HCT116 (cell line): ENCODE results near the gene DCAF6. TPM values are rescaled to one million over a fixed set of nuclear protein-coding genes. Genes with fewer than 3 reads are reported as not detected.

Experiments
- ATAC-seq: fragments of 200-7000 bp; cut with Tn5 transposase; 2 replicates; pipeline ENCODE4 v1.9.1; 2020; ENCODE audit warnings: mild to moderate bottlenecking, moderate library complexity
- BruUV-seq: library from RNA; stranded (reverse); fragments of 400-500 nt; replicated peaks from 2 replicates; lab custom pipeline; 2021; lab: Mats Ljungman, UMichigan
- CTCF ChIA-PET: fragments of 300-600 bp; sonication (Branson Sonifier 250); formaldehyde crosslinking; loops from one replicate; lab custom pipeline; 2021; ENCODE audit warnings: antibody characterized with exemption; lab: Charles Lee
- POLR2A ChIA-PET: fragments of 300-600, 350-600 bp; sonication (Branson Sonifier 250); formaldehyde crosslinking; loops from one replicate; lab custom pipeline; 2021; ENCODE audit warnings: antibody characterized with exemption; lab: Charles Lee
- RAD21 ChIA-PET, 2 experiments: fragments of 300-600 bp; sonication (Branson Sonifier 250); formaldehyde crosslinking; loops; one replicate each; lab custom pipeline; 2023; ENCODE audit warnings: low total read pairs in 2 of 2; ENCODE audit not compliant: uncharacterized antibody in 2 of 2, unreplicated experiment in 2 of 2, low non-redundant PET in 1 of 2; lab: Charles Lee
- DNase-seq: peaks from one replicate; pipeline ENCODE4 v3.0.0-alpha.2; 2010; ENCODE audit warnings: low read depth, low spot score
- H2AFZ ChIP-seq: fragments of 200-600 bp; shearing (Covaris generic), sonication (generic); 2 replicates; pipeline ENCODE4 v1.6.1; 2017; ENCODE audit warnings: low read depth, mixed run types, mixed read lengths, antibody characterized with exemption, low read length; ENCODE audit not compliant: poor library complexity, severe bottlenecking
- H3K27ac ChIP-seq: 2 replicates; pipeline ENCODE4 v1.5.1; 2012; ENCODE audit warnings: low read depth, low read length
- H3K27me3 ChIP-seq: fragments of 200-600 bp; sonication (generic); 2 replicates; pipeline ENCODE4 v1.6.1; 2016; ENCODE audit warnings: mixed run types, low read length, mixed read lengths; ENCODE audit not compliant: insufficient read depth
- H3K36me3 ChIP-seq, 2 experiments: fragments of 200-500 bp in 1 of 2; fragments of 200-600 bp in 1 of 2; sonication (Bioruptor generic) in 1 of 2; sonication (generic) in 1 of 2; 2 replicates each; pipeline versions ENCODE4 v1.5.1 to v1.6.1; 2014 to 2016; ENCODE audit warnings: low read length in 2 of 2, inconsistent platforms in 1 of 2, mixed read lengths in 1 of 2, mixed run types in 1 of 2; ENCODE audit not compliant: insufficient read depth in 2 of 2, control insufficient read depth in 1 of 2
- H3K4me1 ChIP-seq, 2 experiments: fragments of 200-600 bp in 1 of 2; sonication (generic) in 1 of 2; 2 replicates each; pipeline versions ENCODE4 v1.5.1 to v1.6.1; 2012 to 2017; ENCODE audit warnings: low read length in 2 of 2, inconsistent platforms in 1 of 2, mild to moderate bottlenecking in 1 of 2, mixed read lengths in 1 of 2, mixed run types in 1 of 2, moderate library complexity in 1 of 2; ENCODE audit not compliant: insufficient read depth in 2 of 2, control insufficient read depth in 1 of 2
- H3K4me2 ChIP-seq: fragments of 200-600 bp; sonication (generic); 2 replicates; pipeline ENCODE4 v1.6.1; 2017; ENCODE audit warnings: mixed run types, low read length, mixed read lengths
- H3K4me3 ChIP-seq, 2 experiments: fragments of 200-600 bp in 1 of 2; sonication (generic) in 1 of 2; replicated peaks in 1 of 2; 2 replicates each; pipeline ENCODE4 v1.5.1; 2011 to 2016; ENCODE audit warnings: low read length in 2 of 2, control low read depth in 1 of 2, low read depth in 1 of 2, mild to moderate bottlenecking in 1 of 2, mixed read lengths in 1 of 2, mixed run types in 1 of 2
- H3K79me2 ChIP-seq: fragments of 200-600 bp; sonication (generic); 2 replicates; pipeline ENCODE4 v1.6.1; 2017; ENCODE audit warnings: mild to moderate bottlenecking, mixed run types, low read length, moderate library complexity, mixed read lengths; ENCODE audit not compliant: insufficient read depth
- H3K9ac ChIP-seq: fragments of 200-600 bp; sonication (generic); 2 replicates; pipeline ENCODE4 v1.6.1; 2016; ENCODE audit warnings: low read length, mixed read lengths
- H3K9me2 ChIP-seq: fragments of 200-600 bp; sonication (generic), shearing (Covaris generic); 2 replicates; pipeline ENCODE4 v1.6.1; 2017; ENCODE audit warnings: mixed run types, mild to moderate bottlenecking, moderate library complexity; ENCODE audit not compliant: insufficient read depth
- H3K9me3 ChIP-seq, 2 experiments: fragments of 200-500 bp in 1 of 2; fragments of 200-600 bp in 1 of 2; sonication (Bioruptor generic) in 1 of 2; sonication (generic) in 1 of 2; 2 replicates each; pipeline ENCODE4 v1.6.1; 2014 to 2017; ENCODE audit warnings: low read length in 2 of 2, mixed read lengths in 2 of 2, inconsistent platforms in 1 of 2, low read depth in 1 of 2, mild to moderate bottlenecking in 1 of 2, mixed run types in 1 of 2, moderate library complexity in 1 of 2; ENCODE audit not compliant: control insufficient read depth in 1 of 2, insufficient read depth in 1 of 2
- H4K20me1 ChIP-seq: fragments of 200-600 bp; sonication (generic), shearing (Covaris generic); 2 replicates; pipeline ENCODE4 v1.6.1; 2017; ENCODE audit warnings: mixed run types, mild to moderate bottlenecking, moderate library complexity; ENCODE audit not compliant: insufficient read depth
- CEBPB ChIP-seq: IDR thresholded peaks from 2 replicates; pipeline ENCODE4 v1.6.1; 2012; ENCODE audit warnings: low read depth
- ELF1 ChIP-seq: IDR thresholded peaks from 2 replicates; pipeline ENCODE4 v1.6.1; 2012; ENCODE audit warnings: low read depth, borderline replicate concordance
- FOSL1 ChIP-seq: IDR thresholded peaks from 2 replicates; pipeline ENCODE4 v1.6.1; 2012; ENCODE audit warnings: low read depth
- POLR2AphosphoS5 ChIP-seq: IDR thresholded peaks from 2 replicates; pipeline ENCODE4 v1.6.1; 2011; ENCODE audit warnings: mild to moderate bottlenecking, low read depth, low read length, moderate library complexity
- RAD21 ChIP-seq: IDR thresholded peaks from 2 replicates; pipeline ENCODE4 v1.6.1; 2012; ENCODE audit warnings: low read depth, mild to moderate bottlenecking
- SIN3A ChIP-seq: IDR thresholded peaks from 2 replicates; pipeline ENCODE4 v1.6.1; 2012; ENCODE audit warnings: low read depth
- SRF ChIP-seq: IDR thresholded peaks from 2 replicates; pipeline ENCODE4 v1.6.1; 2012; ENCODE audit warnings: low read depth
- TCF7L2 ChIP-seq: IDR thresholded peaks from 2 replicates; pipeline ENCODE4 v1.7.0; 2011; ENCODE audit warnings: borderline replicate concordance, inconsistent platforms; ENCODE audit not compliant: insufficient read depth, insufficient read length; ENCODE audit errors: extremely low read depth
- ZFX ChIP-seq: fragments of 450-650 bp; IDR thresholded peaks from 2 replicates; pipeline ENCODE4 v1.6.1; 2017
- ZNF274 ChIP-seq: fragments of 200-500 bp; sonication (Bioruptor generic); IDR thresholded peaks from 2 replicates; pipeline ENCODE4 v1.6.1; 2014; ENCODE audit warnings: mild to moderate bottlenecking, low read depth, low read length, inconsistent platforms
- intact Hi-C: fragments of 100-400 bp; cut with micrococcal nuclease; formaldehyde crosslinking; loops from 2 replicates; pipeline ENCODE4 v1.10.0; 2022
- total RNA-seq: library from RNA; stranded (reverse); gene quantifications from one replicate; pipeline ENCODE4 v1.2.1, GENCODE V29; 2021; ENCODE audit not compliant: unreplicated experiment

DCAF6 gene
- total RNA-seq, 1 experiment from 2014 or later = 34.2 TPM

DNA sequence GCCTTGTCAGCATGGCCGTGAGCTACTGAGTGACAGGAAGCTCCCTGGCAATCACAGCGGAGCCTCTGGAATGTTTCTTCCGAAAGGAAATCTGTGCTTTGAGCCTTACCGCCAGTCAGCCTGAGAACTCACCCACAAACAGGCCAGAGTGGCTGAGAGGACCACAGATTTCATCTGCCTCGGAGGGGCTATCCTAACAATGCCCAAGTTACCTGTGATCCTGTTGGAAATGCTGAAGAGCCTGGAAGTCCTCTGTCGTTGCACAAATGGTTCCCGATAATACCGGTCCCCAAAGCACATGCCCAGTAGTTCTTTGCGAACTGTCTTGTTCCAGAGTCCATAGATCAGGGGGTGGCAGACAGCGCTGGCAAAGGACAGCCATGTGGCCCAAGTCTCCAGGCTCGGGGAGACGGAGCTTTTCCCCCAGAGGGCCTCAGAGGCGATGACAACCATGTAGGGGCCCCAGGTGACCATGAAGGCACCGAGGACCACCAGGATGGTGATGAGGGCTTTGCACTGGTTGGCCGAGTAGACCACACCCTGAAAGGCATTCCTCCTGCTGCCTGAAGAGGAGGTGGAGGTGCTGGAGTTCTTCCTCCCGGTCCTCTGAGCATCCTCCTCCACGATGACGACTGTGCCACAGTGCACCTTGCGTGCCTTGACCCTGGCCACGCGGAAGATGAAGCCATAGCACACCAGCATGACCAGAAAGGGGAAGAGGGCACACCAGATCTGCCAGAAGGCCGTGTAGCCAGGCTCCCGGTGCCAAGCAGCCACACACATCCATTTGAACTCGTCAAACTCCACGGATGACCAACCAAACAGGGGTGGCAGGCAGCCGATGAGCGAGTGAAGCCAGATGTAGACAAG lies 160.0 kb downstream of the DCAF6 start:
- no peak for DNase-seq
- RAD21 ChIA-PET = no interaction called here
- no TSS peak for BruUV-seq
- H3K4me3 ChIP-seq = no peak overlapping the region
- H2AFZ ChIP-seq = no peak overlapping the region
- intact Hi-C loops = no loop called here
- TF ChIP-seq SIN3A (no peak), ZFX (no peak), RAD21 (no peak), ZNF274 (no peak), CEBPB (no peak), FOSL1 (no peak), ELF1 (no peak), SRF (no peak), TCF7L2 (no peak), POLR2AphosphoS5 (no peak)
- TF ChIP-seq, all 23 proteins: peak for 0
- Histone ChIP-seq H3K27ac (no peak overlapping the region), H3K9me2 (no peaks in the 10 kb centered on the region), H3K9ac (no peak overlapping the region), H3K4me1 (peaks cover 2 to 7% of the 10 kb centered on the region in 2 experiments; a peak in 1 of 4 replicates), H3K27me3 (no peaks in the 10 kb centered on the region), H3K9me3 (no peaks in the 10 kb centered on the region), H3K4me2 (no peak overlapping the region), H3K79me2 (no peaks in the 10 kb centered on the region), H4K20me1 (no peaks in the 10 kb centered on the region), H3K36me3 (no peaks in the 10 kb centered on the region)
- CTCF ChIA-PET = interaction anchor here (1.2 to 5.2 kb wide), 2 partner anchors 11 to 14 kb away, joined by 3 to 27 read pairs; no protein-coding TSS in a partner anchor
- POLR2A ChIA-PET = no interaction called here
- no peak for ATAC-seq
